T1000 (cell line): Measurements from ENCODE around the gene PISD.
A peak's percentile ranks its signal among the peaks of the same experiment; 100 is the strongest.

Experiments used
- DNase-seq: peaks from one replicate; lab custom pipeline; 2025; ENCODE audit warnings: mixed read lengths; lab: John Stamatoyannopoulos, UW

Gene PISD

GRCh38 chr22:31652911-31653684 is 8.9 kb downstream of the PISD start:
- no peak for DNase-seq

- DNase-seq: no peak
Measured at GRCh38 chr22:31652088-31652487, 9.9 kb downstream of the PISD start.

GRCh38 chr22:31651664-31652063 is 10.4 kb downstream of the PISD start:
- DNase-seq: no peak

- DNase-seq: no peak
Measured at GRCh38 chr22:31650391-31650790, 11.6 kb downstream of the PISD start.

- DNase-seq: no peak
Measured at GRCh38 chr22:31647523-31648320, 14.3 kb downstream of the PISD start.

GRCh38 chr22:31647066-31647465 is 14.9 kb downstream of the PISD start:
- no peak for DNase-seq

- peak; percentile 72 for DNase-seq
Measured at GRCh38 chr22:31646186-31647019, 15.6 kb downstream of the PISD start.

GRCh38 chr22:31639436-31640039 is 22.5 kb downstream of the PISD start:
- no peak for DNase-seq

GRCh38 chr22:31637891-31638618 is 24.0 kb downstream of the PISD start:
- no peak for DNase-seq

GRCh38 chr22:31637447-31637890 is 24.5 kb downstream of the PISD start:
- DNase-seq: no peak

- no peak for DNase-seq
Measured at GRCh38 chr22:31635638-31636306, 26.2 kb downstream of the PISD start.

- no peak for DNase-seq
Measured at GRCh38 chr22:31631436-31631835, 30.6 kb downstream of the PISD start.

- DNase-seq: peak; percentile 53
Measured at GRCh38 chr22:31630331-31631329, 31.4 kb downstream of the PISD start.

- no peak for DNase-seq
Measured at GRCh38 chr22:31629741-31630184, 32.3 kb downstream of the PISD start.

- no peak for DNase-seq
Measured at GRCh38 chr22:31628969-31629708, 32.9 kb downstream of the PISD start.

GRCh38 chr22:31628362-31628761 is 33.7 kb downstream of the PISD start:
- no peak for DNase-seq

- DNase-seq: no peak
Measured at GRCh38 chr22:31627223-31627731, 34.7 kb downstream of the PISD start.

GRCh38 chr22:31626427-31627150 is 35.4 kb downstream of the PISD start:
- DNase-seq: no peak
